HG03025 (cell line): ENCODE data around the gene CDKN2AIP.
A peak's percentile ranks its signal among the peaks of the same experiment; 100 is the strongest.

Experiments
- ATAC-seq: cut with Tn5 transposase; IDR thresholded peaks from one replicate; pipeline ENCODE4 v1.9.1; 2021; ENCODE audit warnings: mild to moderate bottlenecking, moderate library complexity; ENCODE audit not compliant: unreplicated experiment, low FRiP score

The CDKN2AIP gene, protein sequence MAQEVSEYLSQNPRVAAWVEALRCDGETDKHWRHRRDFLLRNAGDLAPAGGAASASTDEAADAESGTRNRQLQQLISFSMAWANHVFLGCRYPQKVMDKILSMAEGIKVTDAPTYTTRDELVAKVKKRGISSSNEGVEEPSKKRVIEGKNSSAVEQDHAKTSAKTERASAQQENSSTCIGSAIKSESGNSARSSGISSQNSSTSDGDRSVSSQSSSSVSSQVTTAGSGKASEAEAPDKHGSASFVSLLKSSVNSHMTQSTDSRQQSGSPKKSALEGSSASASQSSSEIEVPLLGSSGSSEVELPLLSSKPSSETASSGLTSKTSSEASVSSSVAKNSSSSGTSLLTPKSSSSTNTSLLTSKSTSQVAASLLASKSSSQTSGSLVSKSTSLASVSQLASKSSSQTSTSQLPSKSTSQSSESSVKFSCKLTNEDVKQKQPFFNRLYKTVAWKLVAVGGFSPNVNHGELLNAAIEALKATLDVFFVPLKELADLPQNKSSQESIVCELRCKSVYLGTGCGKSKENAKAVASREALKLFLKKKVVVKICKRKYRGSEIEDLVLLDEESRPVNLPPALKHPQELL

DNA sequence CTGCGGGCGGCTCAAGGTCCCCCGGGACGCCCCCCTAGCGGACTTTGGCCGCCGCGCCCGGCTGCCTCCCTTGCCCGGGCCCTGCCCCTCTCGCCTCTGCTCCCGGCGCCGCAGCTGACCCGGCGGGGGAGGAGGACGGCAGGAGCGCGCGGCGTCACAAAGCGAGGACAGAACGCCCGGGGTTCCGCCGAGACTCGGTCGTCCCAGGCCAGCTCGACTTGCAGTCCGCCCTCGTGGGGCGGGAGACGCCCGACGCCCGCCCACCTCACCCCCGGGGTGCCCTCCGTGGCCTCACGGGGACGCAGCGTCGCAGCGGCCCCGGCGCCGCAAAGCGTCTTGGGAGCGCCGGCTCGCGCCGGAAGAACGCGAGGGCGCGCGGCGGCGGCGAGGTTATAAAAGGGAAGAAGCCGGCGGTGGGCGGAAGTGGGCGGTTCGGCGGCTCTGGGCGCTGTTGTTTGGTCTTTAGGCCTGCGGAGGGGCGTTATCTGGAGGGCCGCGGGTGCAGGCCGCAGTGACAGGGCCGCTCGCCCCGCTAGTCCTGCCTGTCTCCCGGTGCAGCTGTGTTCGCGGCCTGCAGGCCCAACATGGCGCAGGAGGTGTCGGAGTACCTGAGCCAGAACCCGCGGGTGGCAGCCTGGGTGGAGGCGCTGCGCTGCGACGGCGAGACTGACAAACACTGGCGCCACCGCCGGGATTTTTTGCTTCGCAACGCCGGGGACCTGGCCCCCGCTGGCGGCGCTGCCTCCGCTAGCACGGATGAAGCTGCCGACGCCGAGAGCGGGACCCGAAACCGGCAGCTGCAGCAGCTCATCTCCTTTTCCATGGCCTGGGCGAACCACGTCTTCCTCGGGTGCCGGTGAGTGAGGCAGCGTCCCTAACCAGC lies at the start of gene CDKN2AIP:
Gene CDKN2AIP, plus strand, starts transcription at position 423 of the 883 bp plus-strand sequence. Its CDS starts 162 bp downstream, at position 585.
- peak; percentile 86 for ATAC-seq

DNA sequence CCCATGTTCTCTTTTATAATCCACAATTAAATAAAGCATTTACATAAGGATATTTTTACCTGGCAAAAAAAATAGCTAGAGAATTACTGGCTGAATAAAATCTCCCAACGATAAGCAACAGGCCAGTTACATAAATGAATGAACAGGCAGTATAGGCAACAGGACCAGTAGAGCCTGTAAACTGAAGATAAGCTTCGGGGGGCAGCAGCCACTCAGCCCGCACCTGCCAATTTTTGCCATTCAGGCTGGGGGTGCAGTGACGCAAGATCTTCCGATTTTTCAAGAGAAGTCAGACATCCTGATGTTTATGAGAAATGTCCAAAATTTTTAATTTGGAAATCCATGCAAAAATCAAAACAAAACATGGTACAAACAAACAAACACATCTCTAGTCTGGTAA lies 49.0 kb upstream of the CDKN2AIP start:
- ATAC-seq = no peak

DNA sequence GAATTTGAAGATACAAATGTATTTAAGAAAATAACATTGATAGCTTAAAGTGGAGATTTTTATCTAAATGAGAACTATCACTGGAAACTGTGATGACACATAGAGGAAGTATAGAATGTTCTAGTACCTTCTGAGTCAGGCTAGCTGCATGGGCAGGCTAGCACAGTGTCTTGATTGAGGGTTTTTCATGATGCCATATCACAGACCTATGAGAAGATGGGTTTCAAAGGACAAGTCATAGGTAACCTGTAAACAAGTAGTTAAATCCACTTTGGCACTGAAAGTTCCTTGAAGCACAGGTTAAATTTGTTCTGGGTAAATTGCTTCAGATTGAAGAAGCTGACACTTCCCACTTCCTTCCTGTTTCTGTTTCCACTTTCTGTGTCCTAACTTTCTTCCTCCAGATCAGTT lies 48.2 kb upstream of the CDKN2AIP start:
- no peak for ATAC-seq

DNA sequence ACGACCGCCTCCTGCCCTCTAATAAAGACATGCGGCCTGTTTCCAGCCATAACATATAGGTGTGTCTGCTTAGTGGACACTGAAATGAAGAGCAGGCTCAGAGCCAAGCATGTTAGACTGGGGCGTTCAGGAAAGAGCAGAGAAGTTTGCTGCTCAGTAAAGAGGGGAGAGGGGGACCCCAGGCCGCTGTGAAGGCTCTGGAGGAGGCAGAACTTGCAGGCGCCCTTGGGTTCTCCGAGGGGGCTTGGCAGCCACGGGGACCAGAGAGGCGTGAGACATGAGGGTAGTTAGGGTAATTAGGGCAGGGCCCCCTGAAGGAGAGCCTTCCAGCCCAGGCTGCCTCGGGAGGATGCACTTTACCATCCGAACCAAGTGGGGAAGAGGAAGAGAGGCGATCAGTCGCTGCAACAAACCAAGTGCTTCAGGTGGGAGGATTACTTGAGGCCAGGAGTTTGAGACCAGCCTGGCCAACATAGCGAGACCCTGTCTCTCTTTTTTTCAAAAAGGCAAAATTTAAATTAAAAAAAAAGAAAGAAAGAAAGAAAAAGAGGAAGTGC lies 46.6 kb upstream of the CDKN2AIP start:
- ATAC-seq = no peak

DNA sequence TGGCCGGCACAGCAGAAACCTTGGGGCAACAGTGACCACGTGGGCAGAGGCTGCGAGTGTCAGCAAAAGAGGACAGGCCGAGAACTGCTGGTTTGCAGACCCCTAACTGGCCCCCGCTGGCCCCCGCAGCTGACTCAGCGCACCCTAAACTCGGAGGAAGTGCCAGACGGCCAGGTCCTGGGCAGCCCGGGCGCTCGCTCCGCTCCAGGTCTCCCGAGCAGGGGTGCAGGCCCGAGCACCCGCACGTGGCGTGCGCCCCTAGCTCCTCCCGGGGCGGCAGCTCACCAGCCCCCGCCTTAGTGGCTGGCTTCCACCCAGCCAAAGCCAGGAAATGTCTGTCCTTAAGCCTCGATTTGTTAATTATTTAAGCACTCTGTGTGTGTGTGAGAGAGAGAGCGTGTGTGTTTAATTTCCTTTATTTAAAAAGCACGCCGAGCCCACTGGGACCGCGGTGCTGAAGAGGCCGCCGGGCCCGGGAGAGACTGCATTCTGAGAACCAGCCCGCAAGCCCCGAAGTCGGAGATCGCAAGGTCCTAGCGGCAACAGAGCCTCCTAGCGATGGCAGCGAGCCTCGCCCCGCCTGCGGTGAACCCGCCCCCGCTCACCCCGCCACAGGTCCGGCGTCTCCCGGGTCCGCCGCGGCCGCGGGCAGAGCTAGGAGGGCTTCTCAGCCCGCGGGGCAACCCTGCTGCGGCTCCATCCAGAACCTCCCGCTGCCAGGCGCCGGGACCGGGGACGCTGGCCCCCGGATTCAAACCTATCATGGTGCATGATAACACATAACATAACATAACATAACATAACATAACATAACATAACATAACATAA lies 45.9 kb upstream of the CDKN2AIP start:
- peak; percentile 74 for ATAC-seq

DNA sequence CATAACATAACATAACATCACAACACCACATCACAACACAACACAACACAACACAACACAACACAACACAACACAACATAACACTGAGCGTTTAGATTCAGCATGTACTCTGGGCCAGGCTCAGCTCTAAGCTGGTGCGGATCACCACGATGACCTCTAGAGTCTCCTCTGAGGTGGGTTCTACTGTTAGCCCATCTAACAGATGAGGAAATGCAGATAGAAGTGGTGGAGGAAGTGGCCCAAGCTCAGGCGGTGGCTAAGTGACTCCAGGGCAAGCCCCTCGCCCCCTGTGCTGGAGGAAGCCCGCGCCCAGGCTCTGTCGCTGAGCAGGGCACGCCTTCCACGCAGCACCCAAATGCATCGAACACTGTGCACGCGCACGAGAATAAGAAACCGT lies 45.3 kb upstream of the CDKN2AIP start:
- no peak for ATAC-seq

DNA sequence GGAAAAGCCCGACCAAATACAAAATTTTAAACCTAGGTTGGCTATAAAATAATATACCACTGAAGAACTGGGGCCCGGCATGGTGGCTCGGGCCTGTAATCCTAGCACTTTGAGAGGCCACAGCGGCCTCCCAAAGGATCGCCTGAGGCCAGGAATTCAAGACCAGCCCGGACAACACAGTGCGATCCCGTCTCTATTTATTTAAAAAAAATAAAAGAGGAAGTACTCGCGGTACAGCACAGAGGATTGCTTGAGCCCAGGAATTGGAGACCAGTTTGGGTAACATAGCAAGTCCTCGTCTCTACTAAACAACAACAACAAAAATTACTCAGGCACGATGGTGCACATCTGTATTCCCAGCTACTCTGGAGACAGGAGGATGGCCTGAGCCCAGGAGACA lies 44.8 kb upstream of the CDKN2AIP start:
- no peak for ATAC-seq

DNA sequence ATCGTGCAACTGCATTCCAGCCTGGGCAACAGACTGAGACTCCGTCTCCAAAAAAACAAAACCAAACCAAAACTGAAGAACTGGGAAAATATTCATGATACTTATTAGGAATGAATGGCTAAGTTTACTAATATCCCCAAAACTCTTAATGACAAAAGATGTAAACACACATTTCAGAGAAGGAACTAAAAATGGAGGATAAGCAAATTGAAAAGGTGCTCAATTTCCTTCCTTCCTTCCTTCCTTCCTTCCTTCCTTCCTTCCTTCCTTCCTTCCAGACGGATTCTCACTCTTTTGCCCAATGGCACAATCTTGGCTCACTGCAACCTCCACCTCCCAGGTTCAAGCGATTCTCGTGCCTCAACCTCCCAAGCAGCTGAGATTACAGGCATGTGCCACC lies 44.4 kb upstream of the CDKN2AIP start:
- no peak for ATAC-seq

DNA sequence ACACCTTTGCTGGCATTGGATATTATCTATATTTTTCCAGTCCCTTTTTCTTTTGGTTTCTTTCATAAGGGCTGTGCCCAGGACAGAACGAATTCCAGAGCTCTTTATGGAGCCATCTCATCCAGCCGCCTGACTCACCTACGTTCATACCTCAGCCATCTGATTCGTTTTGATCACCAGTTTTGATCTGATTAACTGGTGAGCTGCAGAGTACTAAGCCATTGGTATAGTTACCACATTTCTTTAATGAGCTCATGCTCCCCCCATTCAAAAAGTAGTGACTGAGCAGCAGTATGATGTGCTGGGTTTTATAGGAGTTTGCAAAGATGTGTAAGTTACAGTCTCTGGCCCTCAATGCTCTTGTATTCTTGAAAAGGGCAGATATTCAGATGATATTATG lies 43.0 kb upstream of the CDKN2AIP start:
- ATAC-seq = no peak

DNA sequence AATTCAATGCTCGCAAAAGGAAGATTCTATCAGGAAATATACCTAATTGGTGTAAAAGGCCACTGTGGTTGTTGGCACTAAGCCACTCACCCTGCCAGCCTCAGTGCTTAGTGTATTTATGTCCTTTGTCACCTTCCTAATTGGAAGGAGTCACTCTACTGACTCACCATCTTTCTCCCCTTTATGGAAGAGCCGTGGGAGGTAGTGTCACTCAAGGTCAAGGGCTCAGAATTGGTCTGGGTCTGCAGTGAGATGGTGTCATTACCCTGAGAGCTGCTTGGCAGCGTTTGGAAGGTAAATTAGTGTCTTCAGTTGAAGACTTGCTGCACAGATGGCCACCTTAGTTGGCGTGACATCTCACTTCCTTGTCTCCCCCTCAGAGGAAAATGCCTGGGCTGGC lies 41.7 kb upstream of the CDKN2AIP start:
- ATAC-seq = no peak

DNA sequence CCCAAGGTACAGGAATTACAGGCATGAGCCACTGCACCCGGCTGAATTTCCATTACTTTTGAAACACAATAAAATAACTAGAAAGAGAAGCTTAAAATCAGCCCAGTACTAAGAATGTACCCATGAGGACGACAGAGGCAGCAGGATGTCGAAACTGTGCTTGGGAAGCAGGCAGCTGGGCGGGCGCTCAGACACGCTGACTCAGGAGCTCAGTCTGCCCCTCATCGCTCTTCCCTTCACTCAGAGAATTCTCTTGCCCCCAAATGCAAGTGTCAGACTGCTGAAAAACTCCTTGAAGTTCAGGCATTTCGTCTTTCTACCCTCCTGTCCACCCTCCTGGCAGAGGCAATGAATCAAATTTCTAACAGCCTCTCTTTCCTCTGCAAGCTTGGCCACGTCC lies 41.0 kb upstream of the CDKN2AIP start:
- ATAC-seq = no peak

DNA sequence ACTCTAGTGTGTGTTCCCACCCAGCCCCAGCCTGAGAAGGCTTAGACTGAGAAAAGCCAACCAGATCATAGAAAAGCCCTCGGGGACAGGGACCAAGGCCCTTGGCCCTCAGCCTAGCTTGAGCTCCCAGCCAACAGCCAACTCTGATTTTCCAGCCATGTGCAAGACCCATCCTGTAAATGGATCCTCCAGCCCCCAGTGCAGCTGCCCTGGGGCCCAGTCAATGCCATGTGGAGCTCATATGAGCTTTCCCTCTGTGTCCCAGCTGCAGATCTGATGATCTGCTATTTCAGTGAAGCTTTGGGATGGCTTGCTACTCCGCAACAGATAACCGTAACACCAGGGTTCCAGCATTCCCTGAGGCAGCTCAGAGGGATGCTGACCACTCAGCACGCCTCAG lies 40.5 kb upstream of the CDKN2AIP start:
- no peak for ATAC-seq

DNA sequence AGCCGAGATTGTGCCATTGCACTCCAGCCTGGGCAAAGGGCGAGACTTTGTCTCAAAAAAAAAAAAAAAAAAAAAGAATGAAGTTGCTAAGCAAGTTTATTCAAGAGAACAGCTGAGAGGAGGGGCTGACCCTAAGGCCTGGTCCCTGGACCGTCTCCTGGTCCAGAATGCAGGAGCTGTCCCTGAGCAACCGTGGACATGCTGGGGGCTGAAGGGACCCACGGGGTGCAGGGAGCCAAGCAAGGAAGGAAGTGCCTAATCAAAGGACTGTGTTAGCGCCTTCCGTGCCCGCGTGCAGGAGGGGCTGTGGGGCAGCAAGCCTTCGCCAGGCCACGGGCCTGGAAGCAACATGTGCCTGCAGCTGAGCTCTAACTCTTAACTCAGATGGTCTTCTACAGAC lies 39.1 kb upstream of the CDKN2AIP start:
- no peak for ATAC-seq

DNA sequence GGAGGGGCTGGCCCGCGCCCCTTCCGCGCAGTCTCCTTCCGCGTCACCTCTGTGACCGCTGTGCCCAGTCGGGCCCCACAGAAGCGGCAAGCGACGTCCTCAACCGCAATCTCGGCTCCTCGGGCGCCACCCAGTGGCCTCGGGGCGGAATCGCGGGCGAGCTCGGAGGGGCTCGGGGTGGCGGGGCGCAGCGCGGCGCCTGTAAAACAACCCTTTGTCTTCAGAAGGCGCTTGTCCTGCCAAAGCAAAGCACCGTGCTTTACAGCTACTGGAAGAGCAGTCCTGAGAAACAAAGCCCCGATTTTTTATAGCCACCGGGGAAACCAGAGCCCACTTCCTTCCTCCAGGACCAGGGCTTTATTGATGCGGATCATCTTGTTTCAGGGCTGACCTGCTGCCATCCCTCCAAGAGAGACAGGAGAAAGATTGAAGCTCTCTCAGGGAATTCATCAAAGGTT lies 37.3 kb upstream of the CDKN2AIP start:
- peak; percentile 90 for ATAC-seq

DNA sequence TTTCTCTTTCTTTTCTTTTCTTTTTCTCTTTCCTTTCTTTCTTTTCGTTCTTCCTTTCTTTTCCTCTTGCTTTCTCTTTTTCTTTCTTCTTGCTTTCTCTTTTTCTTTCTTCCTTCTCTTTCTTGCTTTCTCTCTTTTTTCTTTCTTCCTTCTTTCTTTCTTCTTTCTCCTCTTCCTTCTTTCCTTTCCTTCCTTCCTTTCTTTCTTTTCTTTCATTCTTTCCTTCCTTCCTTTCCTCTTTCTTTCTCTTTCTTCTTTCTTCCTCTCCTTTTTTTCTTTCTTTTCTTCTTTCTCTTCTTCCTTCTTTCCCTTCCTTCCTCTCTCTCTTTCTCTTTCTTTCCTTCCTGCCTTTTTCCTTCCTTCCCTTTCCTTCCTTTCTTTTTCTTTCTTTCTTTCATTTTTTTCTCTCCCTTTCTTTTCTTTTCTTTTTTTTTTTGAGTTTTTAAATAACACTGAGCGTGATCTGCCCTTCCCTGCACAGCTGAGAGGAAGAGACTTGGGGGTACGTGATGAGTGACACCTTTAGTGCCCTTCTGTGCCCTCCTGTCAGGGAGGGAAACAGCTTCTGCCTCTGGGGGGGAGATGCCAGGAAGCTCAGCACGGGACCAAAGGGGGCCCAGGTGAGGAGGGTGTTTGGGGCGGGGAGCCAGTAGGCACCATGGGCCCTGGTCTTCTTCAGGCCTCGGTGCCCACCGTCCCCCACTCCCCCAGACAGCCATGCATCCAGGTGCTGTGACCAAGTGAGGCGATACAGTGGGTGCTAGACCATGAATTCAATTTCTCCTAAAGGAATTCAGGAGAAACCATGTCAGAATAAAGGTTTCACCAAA lies 36.6 kb upstream of the CDKN2AIP start:
- no peak for ATAC-seq

DNA sequence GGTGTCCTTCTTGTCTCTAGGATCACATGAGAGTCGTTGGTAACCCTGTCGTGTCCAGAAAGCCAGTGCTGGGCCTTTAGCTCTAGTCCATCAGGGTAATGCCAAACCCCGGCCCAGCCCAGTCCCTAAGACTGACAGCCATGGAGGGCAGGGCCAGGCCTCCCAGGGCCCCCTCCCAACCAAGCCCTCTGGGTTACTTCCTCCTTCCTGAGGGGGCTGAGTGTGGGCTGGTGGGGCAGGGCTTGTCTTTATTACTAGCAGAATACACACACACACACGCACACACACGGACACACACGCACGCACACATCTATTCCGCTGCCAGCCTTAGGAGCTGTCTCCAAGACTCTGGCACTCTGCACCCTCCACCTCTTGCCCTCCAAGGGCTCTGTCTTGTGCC lies 35.6 kb upstream of the CDKN2AIP start:
- no peak for ATAC-seq

DNA sequence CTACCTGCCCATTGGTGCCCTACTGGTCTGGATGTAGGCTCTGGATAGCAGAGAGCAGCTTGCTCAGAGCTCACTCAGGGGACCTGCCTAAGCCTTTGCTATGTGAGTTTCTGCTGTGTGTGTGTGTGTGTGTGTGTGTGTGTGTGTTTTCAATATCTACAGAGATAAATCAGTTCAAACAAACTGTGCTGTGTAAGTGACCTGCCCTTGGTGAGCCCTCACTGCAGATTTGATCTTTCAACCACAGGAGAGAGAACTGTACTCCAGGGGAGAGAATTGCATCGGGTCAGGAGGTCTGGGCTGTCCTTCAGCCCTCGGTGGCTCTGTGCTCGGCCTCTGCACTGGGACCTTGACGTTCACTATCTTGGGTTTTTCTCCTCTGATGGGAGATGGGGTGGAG lies 35.0 kb upstream of the CDKN2AIP start:
- no peak for ATAC-seq

DNA sequence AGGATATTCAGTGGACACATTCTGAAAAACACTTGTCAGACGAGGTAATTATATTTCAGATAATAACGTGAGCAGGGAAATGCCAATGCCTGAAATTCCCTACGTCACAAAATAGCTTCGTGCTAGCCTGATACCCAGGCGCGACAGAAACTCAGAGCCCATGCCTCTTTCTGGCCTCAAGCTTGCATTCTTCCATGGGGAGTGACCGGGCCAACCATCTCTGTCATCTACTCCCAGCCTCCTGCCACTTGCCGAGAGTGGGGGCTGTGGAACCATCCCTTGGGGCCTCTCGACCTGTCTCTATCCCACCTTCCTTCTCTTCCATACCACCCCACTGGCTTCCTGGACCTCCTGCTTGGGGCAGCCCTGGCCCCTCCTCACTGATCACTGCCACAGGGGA lies 34.5 kb upstream of the CDKN2AIP start:
- no peak for ATAC-seq

DNA sequence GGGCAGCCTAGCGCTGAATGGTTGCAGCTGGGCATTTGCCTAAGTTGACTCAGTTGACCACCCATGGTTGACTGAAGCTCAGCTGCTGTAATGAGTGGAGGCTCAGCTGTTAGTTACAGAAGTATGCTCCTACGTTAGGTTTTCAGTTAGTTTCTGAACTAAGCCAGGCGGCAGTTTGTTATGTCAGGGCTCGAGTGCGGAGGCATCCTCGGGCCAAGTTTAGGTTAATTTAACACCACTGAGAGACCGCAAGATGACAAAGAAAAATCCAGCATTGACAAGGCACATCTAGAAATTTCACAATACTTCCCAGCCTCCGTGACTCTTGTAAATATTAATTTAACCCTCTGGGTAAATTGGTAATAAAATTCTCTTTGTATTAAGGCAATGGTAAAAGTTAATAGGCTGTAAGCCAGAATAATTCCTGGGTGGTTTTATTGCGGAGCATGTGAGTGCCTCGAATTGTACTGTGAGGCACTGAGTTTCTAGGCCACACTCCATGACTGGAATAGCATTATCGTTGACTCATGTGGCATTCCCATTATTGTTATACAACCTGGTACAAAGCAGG lies 33.1 kb upstream of the CDKN2AIP start:
- ATAC-seq = peak; percentile 52
